HEK293T (cell line): ENCODE data around the gene VSTM4.

Source experiments
- ARNT ChIP-seq: fragments of 450-650 bp; IDR thresholded peaks from 2 replicates; pipeline ENCODE4 v1.6.1; 2017; ENCODE audit warnings: mild to moderate bottlenecking
- BHLHE40 ChIP-seq: fragments of 450-650 bp; IDR thresholded peaks from 2 replicates; pipeline ENCODE4 v1.6.1; 2016; ENCODE audit warnings: mild to moderate bottlenecking, moderate library complexity, borderline replicate concordance
- FOXA1 ChIP-seq: fragments of 450-650 bp; IDR thresholded peaks from 2 replicates; pipeline ENCODE4 v1.6.1; 2016; ENCODE audit warnings: mild to moderate bottlenecking
- FOXM1 ChIP-seq: fragments of 450-650 bp; IDR thresholded peaks from 2 replicates; pipeline ENCODE4 v1.6.1; 2017; ENCODE audit warnings: mild to moderate bottlenecking, borderline replicate concordance
- HDGF ChIP-seq: fragments of 450-650 bp; IDR thresholded peaks from 2 replicates; pipeline ENCODE4 v1.6.1; 2017; ENCODE audit warnings: antibody characterized with exemption, borderline replicate concordance
- L3MBTL2 ChIP-seq: fragments of 450-650 bp; conservative IDR thresholded peaks from 2 replicates; pipeline ENCODE4 v1.6.1; 2016; ENCODE audit warnings: mild to moderate bottlenecking
- SP1 ChIP-seq: fragments of 450-650 bp; IDR thresholded peaks from 2 replicates; pipeline ENCODE4 v1.6.1; 2017

DNA sequence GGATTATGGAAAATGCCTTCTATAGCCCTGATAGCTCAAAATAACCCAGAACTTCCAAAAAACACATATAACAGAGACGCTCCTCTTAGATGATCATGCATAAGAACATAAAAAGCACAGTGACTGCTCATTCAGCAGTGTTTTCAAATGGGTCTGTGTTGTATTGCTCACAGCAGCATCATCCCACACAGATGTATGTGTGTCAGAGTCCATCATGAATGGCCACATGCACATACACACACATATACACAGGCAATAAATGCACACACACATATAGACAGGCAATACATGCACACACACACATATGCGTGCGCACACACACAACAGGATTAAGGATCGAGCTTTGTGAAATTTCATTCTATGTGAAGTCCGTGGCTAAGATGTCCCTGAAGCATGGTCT, 46.7 kb upstream of the VSTM4 start:
- TF ChIP-seq FOXM1: no peak
- no peak for TF ChIP-seq FOXA1
- no peak for TF ChIP-seq HDGF
- no peak for TF ChIP-seq L3MBTL2
- TF ChIP-seq ARNT: no peak
- no peak for TF ChIP-seq BHLHE40
- no peak for TF ChIP-seq SP1
